Brain pericyte (primary cell): ENCODE measurements around the gene WDR49.
"Not testable (repeated sequence)": the region's sequence is repeated elsewhere in the genome, so short reads cannot be mapped to it uniquely, and the experiment has no call there.

Experiments used
- DNase-seq: peaks from one replicate; pipeline ENCODE4 v3.0.0-alpha.2; 2012; ENCODE audit warnings: low read depth, low spot score

The WDR49 gene

DNA sequence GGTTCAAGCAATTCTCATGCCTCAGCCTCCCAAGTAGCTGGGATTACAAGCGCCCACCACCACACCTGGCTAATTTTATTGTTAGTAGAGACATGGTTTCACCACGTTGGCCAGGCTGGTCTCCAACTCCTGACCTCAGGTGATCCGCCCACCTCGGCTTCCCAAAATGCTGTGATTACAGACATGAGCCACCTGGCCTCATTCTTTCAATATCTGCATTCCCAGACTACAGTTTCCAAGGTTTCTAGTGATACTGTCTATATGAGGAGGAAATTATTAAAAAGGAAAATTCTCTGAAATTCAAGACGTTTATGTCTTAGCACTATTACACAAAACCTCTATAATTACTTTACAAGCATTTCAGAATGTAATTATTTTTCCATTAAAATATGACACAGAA lies 39.5 kb downstream of the WDR49 start:
- DNase-seq: not testable (repeated sequence)

- DNase-seq: no peak
Observed at GRCh38 chr3:167611718-167612117, 42.0 kb downstream of the WDR49 start.

GRCh38 chr3:167609156-167609555 lies 44.6 kb downstream of the WDR49 start:
- DNase-seq: no peak

- DNase-seq: no peak
Observed at GRCh38 chr3:167606836-167607235, 46.9 kb downstream of the WDR49 start.

DNA sequence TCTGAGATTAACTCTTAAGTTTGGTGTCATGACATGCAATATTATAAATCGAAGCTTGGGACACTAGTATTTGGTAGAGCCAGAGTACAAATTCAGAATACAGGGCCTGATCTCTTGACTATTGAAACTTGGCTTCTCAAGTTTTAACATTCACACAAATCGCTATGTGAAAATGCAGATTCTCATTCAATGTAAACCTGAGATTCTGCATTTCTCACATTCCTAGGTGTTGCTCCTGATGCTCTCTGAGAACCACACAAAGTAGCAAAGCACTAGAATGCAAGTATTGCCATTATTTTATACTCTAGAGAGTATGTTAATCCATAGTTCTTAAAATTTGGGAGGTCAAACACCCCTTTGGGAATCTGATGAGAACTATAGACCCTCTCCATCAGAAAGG lies 47.9 kb downstream of the WDR49 start:
- DNase-seq: no peak

GRCh38 chr3:167602041-167602440 lies 51.7 kb downstream of the WDR49 start:
- no peak for DNase-seq

- DNase-seq: no peak
Observed at GRCh38 chr3:167587651-167588050, 66.1 kb downstream of the WDR49 start.

GRCh38 chr3:167575000-167575600 lies 78.6 kb downstream of the WDR49 start:
- no peak for DNase-seq

GRCh38 chr3:167572991-167573390 lies 80.8 kb downstream of the WDR49 start:
- DNase-seq: no peak

DNA sequence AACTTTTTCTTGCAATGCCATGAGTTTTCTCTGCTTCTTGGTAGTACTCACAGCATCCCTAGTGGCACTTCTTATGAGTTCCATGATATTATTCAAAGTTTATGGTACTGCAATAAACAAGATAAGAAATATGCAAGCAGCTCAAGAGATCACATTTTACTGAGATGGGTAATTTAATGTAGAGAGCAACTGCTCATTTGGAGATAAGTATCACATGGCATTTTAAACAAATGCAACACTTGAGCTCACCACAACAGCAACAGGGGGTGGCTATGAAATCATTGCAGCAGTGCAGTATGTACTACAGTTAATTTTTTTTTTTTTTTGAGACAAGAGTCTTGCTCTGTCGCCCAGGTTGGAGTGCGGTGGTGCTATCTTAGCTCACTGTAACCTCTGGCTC lies 85.1 kb downstream of the WDR49 start:
- DNase-seq: no peak

GRCh38 chr3:167565489-167565888 lies 88.3 kb downstream of the WDR49 start:
- no peak for DNase-seq

- DNase-seq: no peak
Observed at GRCh38 chr3:167564612-167565011, 89.1 kb downstream of the WDR49 start.

- no peak for DNase-seq
Observed at GRCh38 chr3:167559924-167560323, 93.8 kb downstream of the WDR49 start.

DNA sequence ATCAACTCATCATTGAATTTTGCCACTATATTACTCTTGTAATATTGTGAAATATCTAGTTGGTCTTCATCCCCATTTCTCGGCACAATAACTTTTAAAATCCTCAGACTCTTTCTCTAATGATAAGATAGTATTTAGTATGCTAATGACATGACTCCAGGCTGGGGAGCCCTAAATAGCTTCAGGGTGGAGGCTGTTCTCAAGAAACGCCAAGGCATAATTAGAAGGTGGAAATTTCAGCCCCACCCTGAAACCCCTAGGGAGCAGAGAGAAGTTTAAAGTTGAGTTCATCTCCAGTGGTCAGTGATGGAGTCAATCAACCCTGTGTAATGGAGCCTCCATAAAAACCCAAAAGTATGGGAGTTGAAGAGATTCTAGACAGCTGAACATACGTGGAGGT lies 98.8 kb downstream of the WDR49 start:
- DNase-seq: no peak

DNA sequence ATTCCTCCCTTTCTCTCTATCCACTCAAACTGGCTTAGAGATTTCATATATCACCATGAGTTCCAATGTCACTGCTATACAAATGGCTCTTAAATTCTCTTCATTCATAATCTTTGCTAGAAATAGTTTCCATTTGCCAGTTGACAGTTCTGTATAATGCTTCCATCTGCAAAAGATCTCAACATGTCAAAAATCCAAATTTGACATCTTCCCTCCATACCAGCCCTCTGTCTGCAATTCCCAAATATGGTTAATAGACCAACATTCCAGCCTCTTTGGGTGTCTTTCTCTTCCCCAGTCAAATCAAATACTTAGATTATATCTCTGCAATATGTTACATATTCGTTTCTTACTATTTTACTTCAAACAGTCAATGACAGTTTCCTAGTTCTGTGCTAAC lies 115.7 kb downstream of the WDR49 start:
- no peak for DNase-seq

DNA sequence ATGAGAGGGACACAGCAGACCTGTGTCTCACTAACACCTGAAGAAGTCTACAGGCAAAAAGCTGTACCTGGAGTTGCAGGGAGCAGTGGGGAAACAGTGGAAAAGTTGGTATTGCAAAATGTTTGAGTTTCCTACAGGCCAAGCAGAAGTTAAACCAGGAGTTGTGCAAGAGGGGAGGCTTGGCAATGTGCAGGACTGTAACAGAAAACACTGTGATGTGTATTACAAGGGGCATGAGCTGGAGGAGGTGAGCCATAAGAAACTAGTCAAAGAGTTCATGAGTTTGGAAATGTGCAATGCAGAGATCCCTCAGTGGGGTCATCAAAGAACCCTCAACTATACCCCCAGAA lies 132.8 kb downstream of the WDR49 start:
- no peak for DNase-seq

DNA sequence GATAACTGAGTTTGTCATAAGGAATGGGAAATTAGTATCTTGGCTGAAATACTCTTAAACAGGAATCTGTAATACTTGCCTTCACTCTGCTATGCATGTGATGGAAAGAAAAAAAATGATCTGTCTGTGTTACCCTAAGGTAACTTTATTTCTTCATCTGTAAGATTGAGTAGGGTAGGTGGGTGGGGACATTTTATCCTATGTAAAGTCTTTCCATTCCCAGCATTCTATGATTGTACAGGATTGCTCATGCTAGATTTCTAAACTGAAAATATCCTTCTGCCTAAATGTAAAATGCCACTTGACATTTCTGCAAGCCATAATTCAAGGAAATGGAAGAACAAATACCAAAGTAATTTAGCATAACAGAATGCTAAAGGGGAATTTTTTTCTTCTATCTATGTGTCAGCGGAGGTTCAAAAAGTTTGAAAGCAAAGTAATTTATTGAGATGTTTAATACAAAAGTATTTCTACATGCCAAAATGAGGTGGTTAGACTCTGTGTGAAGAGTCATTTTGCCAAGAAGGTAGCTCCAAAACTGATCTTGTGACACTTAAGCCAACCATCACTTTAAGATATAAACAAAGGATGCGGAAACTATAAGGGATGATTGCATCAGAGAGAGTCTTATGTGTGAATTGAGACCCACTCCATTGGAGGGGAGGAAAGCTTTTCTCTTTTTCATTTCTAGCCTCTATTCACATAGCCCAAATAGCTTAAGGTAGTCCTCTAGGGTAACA lies 133.3 kb downstream of the WDR49 start:
- no peak for DNase-seq

DNA sequence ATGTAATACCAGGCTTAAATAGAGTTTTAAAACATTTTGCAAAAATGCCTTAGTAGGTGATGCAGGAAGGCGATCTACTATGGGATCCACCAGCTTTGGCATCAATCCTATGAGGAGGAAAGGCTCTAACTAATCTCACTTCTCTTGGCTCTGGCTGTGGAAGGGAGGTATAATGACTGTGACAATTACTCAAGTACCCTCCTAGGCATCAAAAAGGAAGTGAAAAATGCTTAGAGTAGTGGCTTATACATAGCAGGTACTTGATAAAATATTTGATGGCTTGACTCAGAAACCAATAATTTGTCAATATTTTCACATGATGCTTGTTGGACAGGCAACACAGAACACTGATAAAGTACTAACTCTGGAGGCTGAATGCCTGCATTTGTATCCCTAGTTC lies 145.8 kb downstream of the WDR49 start:
- no peak for DNase-seq

GRCh38 chr3:167502401-167502800 lies 151.3 kb downstream of the WDR49 start:
- no peak for DNase-seq

GRCh38 chr3:167501941-167502340 lies 151.8 kb downstream of the WDR49 start:
- no peak for DNase-seq

- no peak for DNase-seq
Observed at GRCh38 chr3:167497903-167498302, 155.8 kb downstream of the WDR49 start.

- DNase-seq: no peak
Observed at GRCh38 chr3:167493244-167493643, 160.5 kb downstream of the WDR49 start.

DNA sequence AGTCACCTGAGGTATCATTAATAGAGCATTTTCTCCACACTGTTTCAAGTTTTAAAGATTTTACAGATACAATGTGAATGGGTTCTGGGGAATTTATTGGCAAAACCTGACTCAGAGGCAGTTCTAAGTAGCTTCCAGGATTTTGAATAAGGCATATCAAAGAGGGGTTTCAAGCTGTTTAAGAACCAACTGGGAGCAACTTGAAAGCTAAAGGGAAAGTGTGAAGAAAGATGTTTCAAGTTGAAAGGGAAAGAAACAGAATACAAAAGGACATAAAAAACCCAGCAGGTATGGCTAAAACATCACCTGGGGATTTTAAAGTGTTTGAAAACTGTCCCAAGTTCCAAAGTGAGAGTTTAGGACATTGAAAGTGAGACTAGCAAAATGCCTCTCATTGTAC lies 162.1 kb downstream of the WDR49 start:
- DNase-seq: no peak

DNA sequence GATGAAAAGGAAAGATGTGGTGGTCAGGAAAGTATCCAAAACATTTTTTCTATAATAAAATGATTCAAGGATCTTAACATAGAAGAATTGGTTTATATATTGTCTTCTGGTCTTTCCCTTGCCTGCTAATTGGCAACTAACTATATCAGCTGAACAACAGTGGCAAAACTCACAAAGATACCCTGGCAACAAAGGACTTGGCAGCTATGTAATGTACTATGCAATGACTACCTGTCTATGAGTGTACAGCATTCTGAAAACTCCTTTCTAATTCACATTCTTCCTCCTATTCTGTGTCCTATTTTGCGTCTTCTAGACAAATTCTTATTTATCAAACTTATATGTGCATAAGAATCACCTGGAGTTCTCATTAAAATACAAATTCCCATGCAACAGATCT lies 164.2 kb downstream of the WDR49 start:
- no peak for DNase-seq
